ENCODE data around the gene IL21R.

The IL21R gene

GRCh38 chr16:27492588-27492979 is 90.6 kb downstream of the IL21R start:
- no peak for DNase-seq

GRCh38 chr16:27495191-27495590 is 93.2 kb downstream of the IL21R start:
- no peak for DNase-seq

- DNase-seq = no peak
Observed at GRCh38 chr16:27498031-27498825, 96.3 kb downstream of the IL21R start.

GRCh38 chr16:27498916-27499658 is 97.1 kb downstream of the IL21R start:
- DNase-seq = no peak

- no peak for DNase-seq
Observed at GRCh38 chr16:27499659-27500055, 97.7 kb downstream of the IL21R start.

GRCh38 chr16:27500801-27501200 is 98.8 kb downstream of the IL21R start:
- no peak for DNase-seq

Data from NCI-H2081 (cell line).